Cardiac muscle cell (in vitro differentiated cells and primary cell): Measurements from ENCODE around the gene MDC1. TPM values are rescaled to one million over a fixed set of nuclear protein-coding genes. Genes with fewer than 3 reads are reported as not detected.
"Not testable (repeated sequence)": the region's sequence is repeated elsewhere in the genome, so short reads cannot be mapped to it uniquely, and the experiment has no call there.

Experiments
- DNase-seq, 2 donors: peaks; one replicate each; pipeline versions ENCODE4 v3.0.0 to v3.0.0-alpha.2; 2010 to 2017; ENCODE audit warnings: low read depth in 1 of 2, low spot score in 1 of 2
- H3K27ac ChIP-seq: fragments of 200-600 bp; sonication (generic); 2 replicates; pipeline ENCODE4 v1.5.1; 2016
- H3K27me3 ChIP-seq: fragments of 200-600 bp; sonication (generic); 2 replicates; pipeline ENCODE4 v1.6.0; 2016; ENCODE audit warnings: control low read depth
- H3K36me3 ChIP-seq: fragments of 200-600 bp; sonication (generic); 2 replicates; pipeline ENCODE4 v1.5.1; 2016; ENCODE audit warnings: control low read depth
- H3K4me1 ChIP-seq: fragments of 200-600 bp; sonication (generic); 2 replicates; pipeline ENCODE4 v1.8.1; 2017; ENCODE audit warnings: low read depth, mild to moderate bottlenecking, mixed run types
- H3K4me3 ChIP-seq: fragments of 200-600 bp; sonication (generic); 2 replicates; pipeline ENCODE4 v1.5.1; 2016; ENCODE audit warnings: mild to moderate bottlenecking
- H3K9me3 ChIP-seq: fragments of 200-600 bp; sonication (generic); 2 replicates; pipeline ENCODE4 v1.5.1; 2017; ENCODE audit warnings: low read depth, mild to moderate bottlenecking, control low read depth
- CTCF ChIP-seq: IDR thresholded peaks from 2 replicates; pipeline ENCODE4 v1.5.1; 2012; ENCODE audit warnings: low read depth, mild to moderate bottlenecking, low read length
- polyA plus RNA-seq: library from polyadenylated mRNA; unstranded; fragments of >200 nt; fragmentation: Nextera tagmentation; extraction: Ambion mirVana; gene quantifications from 2 replicates; pipeline ENCODE4 v1.2.1, GENCODE V29; 2016
- total RNA-seq: library from RNA; depleted of rRNA; stranded (reverse); fragments of >200 nt; gene quantifications from 2 replicates; pipeline ENCODE4 v1.2.3, GENCODE V29; 2016

MDC1 gene
- total and polyA plus RNA-seq, 2 experiments from 2014 or later, result 21.9 to 30.0 TPM

GRCh38 chr6:30719356-30719755, 2.3 kb upstream of the MDC1 start:
- no peaks in the 10 kb centered on the region for H3K9me3 ChIP-seq
- peaks cover 6% of the 10 kb centered on the region for H3K4me1 ChIP-seq
- H3K4me3 ChIP-seq, result peak overlapping the region; percentile 96
- H3K27me3 ChIP-seq, result no peaks in the 10 kb centered on the region
- H3K27ac ChIP-seq, result peak overlapping the region; percentile 81
- DNase-seq, result no peak
- no peak for TF ChIP-seq CTCF
- peaks cover 18% of the 10 kb centered on the region for H3K36me3 ChIP-seq

GRCh38 chr6:30717845-30718720, 1.0 kb upstream of the MDC1 start:
- not testable (repeated sequence) for DNase-seq, H3K4me1 ChIP-seq, H3K9me3 ChIP-seq, H3K27me3 ChIP-seq
- peaks cover 16% of the 10 kb centered on the region for H3K36me3 ChIP-seq
- H3K27ac ChIP-seq, result peak overlapping the region; percentile 93
- H3K4me3 ChIP-seq, result peak overlapping the region; percentile 46

DNA sequence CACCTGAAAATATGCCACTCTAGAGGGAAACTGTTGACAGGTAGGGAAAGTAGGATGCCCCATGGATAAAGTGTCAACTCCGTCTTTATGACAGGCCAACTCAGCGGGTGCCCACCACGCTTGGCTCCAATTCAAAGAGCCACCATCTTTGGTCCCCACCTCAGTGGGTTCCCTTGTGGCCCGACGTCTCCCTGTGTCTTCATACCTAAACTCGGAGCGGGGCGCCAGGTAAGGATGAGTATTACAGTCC, 277 bp downstream of the MDC1 start:
- no peak for TF ChIP-seq CTCF
- peak overlapping the region; percentile 74 for H3K27ac ChIP-seq

GRCh38 chr6:30714263-30714662, 2.8 kb downstream of the MDC1 start:
- Histone ChIP-seq H3K9me3 (no peaks in the 10 kb centered on the region), H3K27ac (no peak overlapping the region), H3K4me3 (no peak overlapping the region), H3K27me3 (no peaks in the 10 kb centered on the region), H3K4me1 (peaks cover 2% of the 10 kb centered on the region), H3K36me3 (peaks cover 41% of the 10 kb centered on the region)
- no peak for DNase-seq
- no peak for TF ChIP-seq CTCF

More for the DNA sequence above, 277 bp downstream of the MDC1 start:
- no peaks in the 10 kb centered on the region for H3K27me3 ChIP-seq
- peak overlapping the region; percentile 50 for H3K4me3 ChIP-seq
- peaks cover 6% of the 10 kb centered on the region for H3K4me1 ChIP-seq
- H3K36me3 ChIP-seq, result peaks cover 23% of the 10 kb centered on the region
- DNase-seq, result no peak
- H3K9me3 ChIP-seq, result no peaks in the 10 kb centered on the region

DNA sequence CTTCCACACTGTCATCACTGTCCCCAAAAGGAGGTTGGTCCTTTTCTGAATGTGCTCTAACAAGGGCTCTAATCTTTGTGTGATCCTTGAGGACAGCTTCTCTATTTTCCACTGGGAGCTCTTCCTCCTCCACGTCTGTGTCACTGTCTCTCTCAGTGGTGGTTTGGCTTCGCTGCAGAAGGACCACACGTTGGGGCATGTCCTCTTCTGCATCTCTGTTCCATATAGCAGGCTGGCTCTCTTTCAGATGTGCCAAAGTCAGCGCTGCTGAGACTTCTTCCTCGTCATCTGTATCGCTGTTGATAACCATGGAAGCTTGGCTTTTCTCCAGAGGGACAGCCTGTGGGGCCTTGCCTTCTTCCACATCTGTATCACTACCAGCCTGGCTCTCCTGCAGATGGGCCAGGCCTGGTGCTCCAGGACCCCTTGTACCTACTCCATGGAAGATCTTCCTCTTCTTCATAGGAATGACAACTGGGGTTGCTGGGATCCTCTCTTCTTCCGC, 4.6 kb downstream of the MDC1 start:
- peaks cover 42% of the 10 kb centered on the region for H3K36me3 ChIP-seq
- no peaks in the 10 kb centered on the region for H3K27me3 ChIP-seq
- no peaks in the 10 kb centered on the region for H3K9me3 ChIP-seq
- TF ChIP-seq CTCF, result no peak
- H3K4me3 ChIP-seq, result no peak overlapping the region
- no peak overlapping the region for H3K27ac ChIP-seq
- H3K4me1 ChIP-seq, result no peaks in the 10 kb centered on the region
- no peak for DNase-seq

GRCh38 chr6:30711758-30712380, 5.2 kb downstream of the MDC1 start:
- Histone ChIP-seq H3K36me3 (peaks cover 45% of the 10 kb centered on the region), H3K27ac (no peak overlapping the region), H3K27me3 (no peaks in the 10 kb centered on the region), H3K9me3 (no peaks in the 10 kb centered on the region), H3K4me1 (no peaks in the 10 kb centered on the region), H3K4me3 (no peak overlapping the region)
- no peak for DNase-seq
- TF ChIP-seq CTCF, result no peak
